GM18505 (cell line): ENCODE data around the gene EZR.

Experiments
- ATAC-seq: cut with Tn5 transposase; IDR thresholded peaks from one replicate; pipeline ENCODE4 v1.9.1; 2021; ENCODE audit not compliant: unreplicated experiment
- POLR2A ChIP-seq: IDR thresholded peaks from 4 replicates; pipeline ENCODE4 v1.6.1; 2011; ENCODE audit warnings: borderline replicate concordance; ENCODE audit not compliant: insufficient read depth, insufficient read length; ENCODE audit errors: extremely low read depth

The EZR gene

GRCh38 chr6:158819213-158819976 lies at the start of gene EZR:
Gene EZR, minus strand, starts transcription at chr6:158819368. Its CDS starts 1,275 bp downstream, at chr6:158818093.
- ATAC-seq, result peak; percentile 48
- TF ChIP-seq POLR2A, result peak; percentile 91

- TF ChIP-seq POLR2A, result no peak
- no peak for ATAC-seq
These were observed 48.9 kb upstream of the EZR start for GRCh38 chr6:158868122-158868480.

- ATAC-seq, result no peak
These were observed 48.4 kb upstream of the EZR start for GRCh38 chr6:158867381-158868121.

GRCh38 chr6:158865769-158866168 lies 46.6 kb upstream of the EZR start:
- ATAC-seq, result no peak
- TF ChIP-seq POLR2A, result no peak

More at GRCh38 chr6:158867381-158868121, 48.4 kb upstream of the EZR start:
- TF ChIP-seq POLR2A, result no peak

- ATAC-seq, result no peak
- TF ChIP-seq POLR2A, result no peak
These were observed 44.5 kb upstream of the EZR start for GRCh38 chr6:158863646-158864045.

GRCh38 chr6:158861686-158862381 lies 42.7 kb upstream of the EZR start:
- TF ChIP-seq POLR2A, result no peak
- ATAC-seq, result no peak

GRCh38 chr6:158860279-158860865 lies 41.2 kb upstream of the EZR start:
- ATAC-seq, result no peak

GRCh38 chr6:158856261-158856660 lies 37.1 kb upstream of the EZR start:
- no peak for ATAC-seq
- TF ChIP-seq POLR2A, result no peak

More at GRCh38 chr6:158860279-158860865, 41.2 kb upstream of the EZR start:
- no peak for TF ChIP-seq POLR2A

GRCh38 chr6:158854214-158855101 lies 35.3 kb upstream of the EZR start:
- ATAC-seq, result no peak
- no peak for TF ChIP-seq POLR2A

- no peak for TF ChIP-seq POLR2A
- ATAC-seq, result no peak
These were observed 34.7 kb upstream of the EZR start for GRCh38 chr6:158853880-158854213.

GRCh38 chr6:158853072-158853879 lies 34.1 kb upstream of the EZR start:
- TF ChIP-seq POLR2A, result peak; percentile 27
- ATAC-seq, result peak; percentile 87
